ENCODE results near the gene ADAR.
A peak's percentile ranks its signal among the peaks of the same experiment; 100 is the strongest.

The ADAR gene

DNA sequence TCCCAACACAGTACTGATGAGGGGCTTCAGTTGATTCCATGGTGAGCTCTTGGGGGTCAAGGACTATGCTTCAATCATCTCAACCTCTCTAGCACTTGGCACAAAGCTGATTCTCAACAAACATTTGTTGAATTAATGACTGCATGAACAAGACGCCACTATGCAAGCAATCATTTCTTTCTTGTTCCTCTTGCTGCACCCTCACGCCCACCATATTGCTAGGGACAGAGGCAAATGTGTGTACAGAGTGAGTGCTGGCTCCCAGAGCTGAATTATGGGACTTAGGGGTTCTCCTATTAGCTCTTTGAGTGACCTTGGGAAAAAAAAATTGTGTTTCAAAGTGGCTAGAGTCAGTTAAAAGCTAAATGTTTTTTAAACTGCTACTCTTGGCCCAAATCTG lies 2.5 kb downstream of the ADAR start:
- TF ChIP-seq, protein P1, sequence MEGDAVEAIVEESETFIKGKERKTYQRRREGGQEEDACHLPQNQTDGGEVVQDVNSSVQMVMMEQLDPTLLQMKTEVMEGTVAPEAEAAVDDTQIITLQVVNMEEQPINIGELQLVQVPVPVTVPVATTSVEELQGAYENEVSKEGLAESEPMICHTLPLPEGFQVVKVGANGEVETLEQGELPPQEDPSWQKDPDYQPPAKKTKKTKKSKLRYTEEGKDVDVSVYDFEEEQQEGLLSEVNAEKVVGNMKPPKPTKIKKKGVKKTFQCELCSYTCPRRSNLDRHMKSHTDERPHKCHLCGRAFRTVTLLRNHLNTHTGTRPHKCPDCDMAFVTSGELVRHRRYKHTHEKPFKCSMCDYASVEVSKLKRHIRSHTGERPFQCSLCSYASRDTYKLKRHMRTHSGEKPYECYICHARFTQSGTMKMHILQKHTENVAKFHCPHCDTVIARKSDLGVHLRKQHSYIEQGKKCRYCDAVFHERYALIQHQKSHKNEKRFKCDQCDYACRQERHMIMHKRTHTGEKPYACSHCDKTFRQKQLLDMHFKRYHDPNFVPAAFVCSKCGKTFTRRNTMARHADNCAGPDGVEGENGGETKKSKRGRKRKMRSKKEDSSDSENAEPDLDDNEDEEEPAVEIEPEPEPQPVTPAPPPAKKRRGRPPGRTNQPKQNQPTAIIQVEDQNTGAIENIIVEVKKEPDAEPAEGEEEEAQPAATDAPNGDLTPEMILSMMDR (conservative IDR thresholded peaks at IDR 0.05), result no peak
- H3K27ac ChIP-seq, result 0 out of 2 replicates have a peak overlapping the region, but pooled peaks have one; percentile 98

DNA sequence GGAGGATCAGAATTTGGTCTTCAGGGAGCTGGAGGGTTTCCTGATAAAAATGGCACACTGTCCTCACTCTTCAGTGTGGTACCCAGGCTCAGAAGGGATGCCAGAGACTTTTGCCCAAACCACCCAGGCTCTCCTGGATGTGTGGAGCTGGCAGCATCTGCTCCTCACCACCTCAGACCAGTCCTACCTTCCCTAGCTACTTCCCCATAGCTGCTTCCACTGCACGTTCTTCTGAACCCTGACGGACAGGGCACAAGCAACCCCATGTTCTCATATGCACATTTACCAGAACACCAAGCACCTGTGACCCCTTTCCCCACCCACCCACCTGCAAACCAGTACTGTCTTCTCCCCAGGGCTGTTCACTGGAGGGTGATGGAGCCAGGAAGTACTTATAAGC lies 4.7 kb downstream of the ADAR start:
- TF ChIP-seq, protein P1 (conservative IDR thresholded peaks at IDR 0.05), result no peak

DNA sequence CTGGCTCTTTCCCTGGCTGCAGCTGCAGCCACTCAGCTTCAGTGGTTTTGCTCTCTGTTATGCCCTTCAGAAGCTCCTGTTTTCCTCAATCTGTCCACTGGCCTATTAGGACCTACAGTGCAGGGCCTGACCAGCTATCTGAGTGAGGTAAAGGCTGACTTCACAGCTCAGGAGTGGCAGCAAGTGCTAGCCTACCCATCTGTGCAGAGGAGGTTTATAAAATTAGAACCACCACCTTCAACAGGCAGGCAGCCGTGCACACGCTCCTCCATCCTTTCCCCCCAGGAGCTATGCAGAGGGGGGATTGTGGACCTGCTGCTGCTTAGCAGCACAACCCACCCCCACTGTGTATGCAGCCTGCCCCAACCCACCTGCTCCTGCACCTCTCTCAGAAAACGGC lies 8.3 kb downstream of the ADAR start:
- H3K27ac ChIP-seq, result no peak overlapping the region
- TF ChIP-seq, protein P1 (conservative IDR thresholded peaks at IDR 0.05), result no peak

More for the DNA sequence above, 4.7 kb downstream of the ADAR start:
- H3K27ac ChIP-seq, result no peak overlapping the region; the same call in 1 of the 2 replicates

DNA sequence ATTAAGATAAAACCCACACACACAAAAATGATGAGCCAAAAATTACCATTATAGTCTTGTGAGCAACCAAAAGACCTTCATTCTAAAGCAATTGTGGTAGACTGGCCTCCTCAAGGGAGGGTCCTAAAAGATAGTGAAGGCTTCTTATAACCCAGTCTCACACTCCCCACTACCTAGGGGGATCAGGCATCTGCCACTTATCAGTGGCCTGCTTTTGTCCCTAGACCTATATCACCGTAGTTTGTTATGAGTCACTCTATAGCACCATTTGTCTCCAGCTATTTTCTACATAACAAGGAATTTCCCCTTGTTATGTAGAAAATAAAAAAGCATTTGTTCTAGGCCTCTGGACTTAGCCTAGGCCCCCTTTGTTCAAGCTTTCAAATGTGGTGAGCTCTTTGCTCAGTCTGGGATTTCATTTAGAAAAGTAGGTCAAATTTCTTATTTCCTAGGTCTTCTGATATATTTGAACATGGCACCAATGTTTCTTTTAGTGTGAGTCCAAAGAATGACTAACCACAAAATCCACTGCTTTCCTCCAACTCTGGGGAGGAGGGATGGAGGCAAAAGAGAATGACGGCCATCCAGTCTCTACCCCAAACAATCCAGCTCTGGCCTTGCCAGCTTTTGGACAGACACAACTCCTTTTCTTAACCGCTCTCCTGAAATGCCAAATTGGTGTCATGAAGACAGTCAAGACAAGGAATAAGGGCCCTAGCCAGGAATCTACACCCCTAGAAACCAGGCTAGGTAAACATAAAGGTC lies 8.9 kb downstream of the ADAR start:
- TF ChIP-seq, protein P1 (conservative IDR thresholded peaks at IDR 0.05), result no peak
- H3K27ac ChIP-seq, result no peak overlapping the region

DNA sequence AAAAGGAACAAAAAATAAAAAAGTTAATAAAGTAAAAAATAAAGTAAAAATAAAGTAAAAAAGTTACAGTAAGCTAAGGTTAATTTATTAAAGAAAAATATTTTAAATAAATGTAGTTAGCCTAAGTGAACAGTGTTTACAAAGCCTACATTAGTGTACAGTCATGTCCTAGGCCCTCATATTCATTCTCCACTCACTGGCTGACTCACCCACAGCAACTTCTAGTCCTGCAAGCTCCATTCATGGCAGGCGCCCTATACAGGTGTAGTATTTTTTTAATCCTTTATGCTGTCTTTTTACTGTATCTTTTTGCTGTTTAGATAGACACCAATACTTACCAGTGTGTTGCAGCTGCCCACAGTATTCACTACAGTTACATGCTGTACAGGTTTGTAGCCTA lies 12.4 kb downstream of the ADAR start:
- H3K27ac ChIP-seq, result no peak overlapping the region
- TF ChIP-seq, protein P1 (conservative IDR thresholded peaks at IDR 0.05), result no peak

DNA sequence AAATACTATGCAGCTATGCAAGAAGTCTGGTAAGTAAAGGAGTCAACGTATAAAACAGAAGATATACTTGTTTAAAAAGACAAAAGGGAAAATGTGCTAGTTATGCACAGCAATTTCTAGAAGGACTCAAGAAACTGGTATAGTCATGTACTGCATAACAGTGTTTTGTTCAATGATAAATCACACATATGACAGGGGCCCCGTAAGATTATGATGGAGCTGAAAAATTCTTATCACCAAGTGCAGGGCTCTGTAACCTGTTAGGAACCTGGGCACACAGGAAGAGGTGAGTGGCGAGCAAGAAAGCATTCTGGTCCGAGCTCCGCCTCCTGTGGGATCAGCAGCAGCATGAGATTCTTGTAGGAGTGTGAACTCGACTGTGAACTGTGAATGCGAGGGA lies 13.2 kb downstream of the ADAR start:
- TF ChIP-seq, protein P1 (conservative IDR thresholded peaks at IDR 0.05), result no peak
- no peak overlapping the region for H3K27ac ChIP-seq

DNA sequence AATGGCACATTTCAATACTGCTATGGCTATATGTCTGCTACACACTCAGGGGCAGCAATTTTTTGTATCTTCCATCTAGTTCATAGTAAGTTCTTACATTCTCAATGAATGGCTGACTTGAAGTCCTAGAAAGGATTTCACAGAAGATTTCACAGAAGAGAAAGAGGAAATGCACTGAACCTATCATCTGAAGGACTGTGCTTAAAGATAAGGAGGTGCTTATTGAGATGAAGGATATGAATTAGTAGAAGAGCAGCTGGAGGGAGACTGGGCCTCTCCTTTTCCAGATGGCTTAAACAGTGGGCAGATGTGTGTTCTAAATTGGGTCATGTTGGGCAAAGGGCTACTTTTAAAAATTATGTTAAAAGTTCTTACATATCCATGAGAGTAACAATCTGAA lies 14.6 kb downstream of the ADAR start:
- TF ChIP-seq, protein P1 (conservative IDR thresholded peaks at IDR 0.05), result no peak
- H3K27ac ChIP-seq, result no peak overlapping the region

All from VCaP (cell line).